Raji (cell line): ENCODE results near the gene TRIM68.

ENCODE experiments used
- POLR2A ChIP-seq: IDR thresholded peaks from 2 replicates; pipeline ENCODE4 v1.6.1; 2011; ENCODE audit warnings: low read depth, low read length, control low read depth; ENCODE audit not compliant: insufficient read depth

TRIM68 gene

GRCh38 chr11:4560467-4560866 lies 47.6 kb downstream of the TRIM68 start:
- no peak for TF ChIP-seq POLR2A

- TF ChIP-seq POLR2A: no peak
Measured at GRCh38 chr11:4559527-4560440, 48.2 kb downstream of the TRIM68 start.

GRCh38 chr11:4551346-4551979 lies 56.6 kb downstream of the TRIM68 start:
- TF ChIP-seq POLR2A: no peak
